IPS-NIHi11 (cell line): Measurements from ENCODE around the gene WNT2B.
"Not testable (repeated sequence)": the region's sequence is repeated elsewhere in the genome, so short reads cannot be mapped to it uniquely, and the experiment has no call there.

Experiments used
- DNase-seq: peaks from one replicate; pipeline ENCODE4 v3.0.0; 2012; ENCODE audit warnings: mixed read lengths, low spot score

The WNT2B gene

DNA sequence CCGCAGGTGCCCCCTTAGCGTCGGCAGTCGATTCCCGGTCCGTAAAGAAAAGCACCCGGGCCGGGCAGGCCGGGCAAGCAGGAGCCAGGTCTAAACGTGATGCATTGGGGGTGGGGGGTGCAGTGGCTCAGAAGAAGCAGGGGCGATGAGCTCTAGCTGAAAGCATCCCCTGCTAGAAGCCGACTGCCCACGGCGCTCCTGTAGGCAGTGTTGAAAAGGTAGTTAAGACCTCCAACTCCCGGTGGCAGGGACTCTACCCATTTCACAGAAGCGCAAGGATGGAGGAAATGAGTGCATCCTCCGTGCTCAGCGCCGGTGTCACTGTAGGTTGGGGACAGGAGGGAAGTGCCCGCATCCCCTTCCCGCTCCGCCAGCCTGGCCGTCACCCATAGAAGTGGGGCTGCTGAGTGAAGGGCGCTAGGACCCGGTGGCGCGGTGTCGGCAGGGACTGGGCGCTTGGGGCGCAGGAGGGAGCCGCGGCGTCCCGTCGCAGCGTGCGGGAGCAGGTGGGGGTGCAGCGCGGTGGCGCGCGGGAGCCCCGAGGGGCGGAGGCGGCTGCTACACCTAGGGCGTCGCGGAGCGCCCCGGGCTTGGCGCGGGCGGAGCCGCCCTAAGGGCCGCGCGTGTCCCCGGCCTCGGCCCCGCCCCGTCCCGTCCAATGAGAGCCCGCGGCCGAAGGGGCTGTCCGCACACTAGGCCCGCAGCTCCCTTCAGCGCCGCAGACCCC, at the start of gene WNT2B:
Gene WNT2B, plus strand, starts transcription at position 688 of the 727 bp plus-strand sequence. CDS start 298 bp downstream, outside the sequence.
- DNase-seq: peak; percentile 86

- no peak for DNase-seq
Observed at GRCh38 chr1:112460615-112461014, 48.1 kb upstream of the WNT2B start.

GRCh38 chr1:112461200-112461871, 47.4 kb upstream of the WNT2B start:
- peak; percentile 15 for DNase-seq

DNA sequence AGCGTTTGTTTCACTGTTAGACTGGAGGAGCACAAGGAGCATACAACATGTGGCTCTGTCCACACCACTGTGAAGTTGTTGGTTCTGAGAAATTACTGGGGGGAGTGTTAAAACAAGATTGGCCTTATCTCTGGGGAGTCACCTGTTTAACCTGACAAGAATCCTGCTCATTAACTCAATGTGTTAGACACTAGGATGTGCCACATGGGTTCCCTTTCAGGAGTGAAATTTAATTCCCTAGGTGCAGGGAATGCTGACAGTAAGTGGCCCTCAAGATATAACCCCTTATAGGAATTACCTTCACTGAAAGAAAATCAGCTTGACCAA, 45.8 kb upstream of the WNT2B start:
- no peak for DNase-seq

DNA sequence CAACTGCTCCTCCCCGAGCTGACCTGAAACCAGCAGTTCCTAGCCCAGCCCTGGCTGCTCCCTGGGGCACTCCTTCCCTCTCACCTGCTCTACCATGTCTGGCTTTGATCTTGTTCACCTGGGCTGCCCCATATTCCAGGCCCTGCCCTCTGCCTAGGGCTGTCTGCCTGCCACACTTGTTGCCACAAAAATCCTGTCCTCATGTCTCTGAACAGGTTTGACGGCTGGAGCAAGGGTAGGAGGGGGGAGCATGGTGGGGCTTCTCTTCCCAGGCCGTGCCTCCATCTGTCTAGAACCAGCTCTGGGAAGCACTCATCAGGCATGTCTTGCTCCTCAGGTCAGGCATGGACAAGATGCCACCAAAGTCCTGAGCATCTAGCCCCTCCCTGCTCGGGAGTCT, 44.3 kb upstream of the WNT2B start:
- DNase-seq: no peak

- no peak for DNase-seq
Observed at GRCh38 chr1:112465122-112465521, 43.6 kb upstream of the WNT2B start.

DNA sequence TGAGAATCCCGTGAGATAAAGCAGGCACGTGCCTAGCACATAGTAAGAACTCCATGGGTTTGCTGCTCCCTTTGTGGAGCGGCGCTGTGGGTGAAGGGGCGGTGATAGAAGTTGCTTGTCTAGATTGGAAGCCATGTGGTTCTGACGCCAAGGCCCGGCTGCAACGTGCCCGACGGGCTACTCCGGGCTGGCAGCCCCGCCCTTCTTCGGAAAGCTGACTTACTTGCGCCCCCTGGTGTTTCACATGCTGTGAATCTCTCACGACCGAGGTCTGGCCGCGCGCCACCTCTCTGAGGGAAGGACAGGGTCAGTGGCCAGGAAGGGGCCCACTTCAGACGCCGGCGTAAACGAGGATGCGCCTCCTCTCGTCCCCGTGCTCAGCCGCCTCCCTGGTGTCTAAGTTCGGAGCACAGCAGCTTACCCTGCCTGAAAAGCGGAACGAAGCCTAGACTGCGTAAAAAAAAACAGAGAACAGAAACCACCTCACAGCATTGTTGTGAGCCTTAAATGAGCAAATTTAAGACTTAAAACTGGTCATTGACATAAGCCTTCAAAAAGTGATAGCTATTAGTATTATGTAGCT, 42.6 kb upstream of the WNT2B start:
- DNase-seq: peak; percentile 91

- not testable (repeated sequence) for DNase-seq
Observed at GRCh38 chr1:112470324-112470723, 38.4 kb upstream of the WNT2B start.

DNA sequence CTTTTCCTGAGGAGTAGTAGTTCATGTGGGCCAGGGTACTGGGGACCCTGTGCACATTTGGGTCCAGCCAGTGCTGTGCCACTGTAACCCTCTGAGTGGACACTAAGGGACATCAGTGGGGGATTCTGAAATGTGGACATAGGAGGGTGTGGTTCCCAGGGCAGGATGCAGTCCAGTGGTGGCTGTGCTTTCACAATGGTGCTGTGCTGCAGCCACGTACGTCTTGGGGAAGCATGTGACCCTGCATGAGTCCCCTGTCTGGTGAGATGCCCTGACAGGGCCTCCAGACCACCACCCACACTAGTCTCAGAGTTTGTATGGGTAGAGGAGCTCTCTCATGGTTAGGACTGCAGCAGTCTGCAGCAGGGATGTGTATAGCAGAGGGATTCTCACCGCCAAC, 37.8 kb upstream of the WNT2B start:
- no peak for DNase-seq

GRCh38 chr1:112472142-112472541, 36.6 kb upstream of the WNT2B start:
- no peak for DNase-seq

GRCh38 chr1:112477550-112477949, 31.2 kb upstream of the WNT2B start:
- DNase-seq: no peak

GRCh38 chr1:112478314-112478713, 30.5 kb upstream of the WNT2B start:
- DNase-seq: no peak

DNA sequence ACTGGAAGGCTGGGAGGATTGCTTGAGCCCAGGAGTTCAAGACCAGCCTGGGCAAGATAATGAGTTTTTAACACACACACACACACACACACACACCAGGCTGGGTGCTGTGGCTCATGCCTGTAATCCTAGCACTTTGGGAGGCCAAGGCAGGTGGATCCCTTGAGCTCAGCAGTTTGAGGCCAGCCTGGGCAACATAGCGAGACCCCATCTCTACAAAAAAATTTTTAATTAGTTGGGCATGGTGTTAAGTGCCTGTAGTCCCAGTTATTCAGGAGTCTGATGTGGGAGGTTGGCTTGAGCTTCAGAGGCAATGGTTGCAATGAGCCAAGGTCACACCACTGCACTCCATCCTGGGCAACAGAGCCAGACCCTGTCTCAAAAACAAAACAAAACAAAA, 22.7 kb upstream of the WNT2B start:
- not testable (repeated sequence) for DNase-seq

DNA sequence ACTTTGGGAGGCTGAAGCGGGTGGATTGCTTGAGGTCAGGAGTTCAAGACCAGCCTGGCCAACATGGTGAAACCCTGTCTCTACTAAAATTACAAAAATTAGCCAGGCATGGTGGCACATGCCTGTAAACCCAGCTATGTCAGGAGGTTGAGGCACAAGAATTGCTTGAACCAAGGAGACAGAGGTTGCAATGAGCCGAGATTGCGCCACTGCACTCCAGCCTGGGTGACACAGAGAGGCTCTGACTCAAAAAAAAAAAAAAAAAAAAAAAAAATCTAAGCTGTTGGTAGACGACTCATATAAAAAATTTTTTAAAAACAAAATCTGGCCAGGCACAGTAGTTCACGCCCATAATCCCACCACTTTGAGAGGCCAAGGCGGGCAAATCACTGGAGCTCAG, 21.1 kb upstream of the WNT2B start:
- not testable (repeated sequence) for DNase-seq

DNA sequence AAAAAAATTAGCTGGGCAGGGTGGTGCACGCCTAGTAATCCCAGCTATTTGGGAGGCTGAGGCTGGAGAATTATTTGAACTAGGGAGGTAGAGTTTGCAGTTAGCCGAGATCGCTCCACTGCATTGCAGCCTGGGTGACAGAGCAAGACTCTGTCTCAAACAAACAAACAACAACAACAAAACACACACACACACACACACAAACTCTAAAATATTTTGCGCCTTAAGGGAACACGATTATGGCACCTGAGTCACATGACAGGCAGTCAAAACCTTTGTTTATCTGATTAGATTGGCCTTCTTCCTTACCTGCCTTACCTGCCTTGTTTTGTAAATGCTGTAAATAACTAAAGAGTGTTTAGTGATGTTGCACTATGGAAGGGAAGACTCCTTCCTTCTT, 20.6 kb upstream of the WNT2B start:
- DNase-seq: no peak

GRCh38 chr1:112492076-112492475, 16.7 kb upstream of the WNT2B start:
- DNase-seq: no peak

DNA sequence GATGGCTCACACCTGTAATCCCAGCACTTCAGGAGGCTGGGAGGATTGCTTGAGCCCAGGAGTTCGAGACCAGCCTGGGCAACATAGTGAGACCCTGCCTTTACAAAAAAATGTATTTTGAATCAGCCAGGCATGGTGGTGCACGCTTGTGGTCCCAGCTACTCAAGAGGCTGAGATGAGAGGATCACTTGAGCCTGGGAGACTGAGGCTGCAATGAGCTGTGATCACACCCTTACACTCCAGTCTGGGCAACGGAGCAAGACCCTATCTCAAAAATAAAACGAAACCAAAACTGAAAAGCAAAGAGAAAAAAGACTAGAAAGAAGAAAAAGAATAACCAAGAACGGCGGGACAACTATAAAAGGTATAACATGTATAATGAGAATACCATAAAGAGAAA, 15.4 kb upstream of the WNT2B start:
- DNase-seq: no peak

GRCh38 chr1:112496290-112496689, 12.5 kb upstream of the WNT2B start:
- no peak for DNase-seq

DNA sequence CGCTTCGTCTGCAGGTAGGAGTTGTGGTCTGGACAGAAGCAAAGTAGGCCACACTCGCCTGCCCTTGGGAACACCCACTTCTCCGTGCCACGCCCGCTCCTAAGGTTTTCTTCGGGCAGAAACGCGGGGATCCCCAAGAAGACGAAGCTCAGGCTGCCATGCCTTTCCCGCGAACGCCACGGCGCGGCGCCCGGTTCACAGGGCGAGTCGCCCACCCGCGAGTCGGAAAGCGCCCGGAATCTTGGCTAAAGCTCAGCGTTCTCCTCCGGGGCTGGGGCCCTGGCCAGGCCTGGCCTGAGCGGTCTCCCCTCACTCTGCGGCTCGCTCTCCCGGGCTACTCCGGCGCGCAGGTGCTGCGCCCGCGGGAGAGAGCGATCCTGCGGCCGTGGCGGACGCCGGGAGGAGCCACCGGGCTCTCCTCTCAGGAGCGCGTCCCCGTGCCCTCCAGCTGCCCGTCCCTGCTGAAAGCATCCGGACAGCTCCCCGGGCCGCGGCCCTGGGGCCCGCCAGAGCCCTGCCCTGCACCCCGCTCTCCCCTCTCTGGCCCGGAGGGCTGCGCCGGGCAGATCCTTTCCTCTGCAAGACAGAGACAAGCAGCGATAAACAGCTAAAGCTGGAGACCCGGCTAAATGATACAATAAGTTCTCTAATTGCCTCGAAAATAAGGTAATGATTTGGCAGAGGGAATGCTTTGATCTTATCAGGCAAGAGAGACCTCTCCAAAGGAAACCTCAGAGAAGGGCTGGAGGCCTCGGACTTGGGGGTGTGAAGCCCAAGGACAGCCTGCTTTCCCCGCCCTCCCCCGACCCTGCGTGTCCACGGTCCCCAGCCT, 6.7 kb upstream of the WNT2B start:
- peak; percentile 76 for DNase-seq

GRCh38 chr1:112502826-112503225, 5.9 kb upstream of the WNT2B start:
- no peak for DNase-seq

GRCh38 chr1:112504001-112504660, 4.6 kb upstream of the WNT2B start:
- DNase-seq: no peak
